ENCODE data around the gene PCDH9. TPM values are rescaled to one million over a fixed set of nuclear protein-coding genes. Genes with fewer than 3 reads are reported as not detected.

PCDH9 gene
- total and polyA plus RNA-seq, 2 of the 4 experiments (the other 2 are of a cell fraction): 2.2 to 10.2 TPM

- Histone ChIP-seq H3K9ac (ENCODE audit: low read depth, low read length) (no peak overlapping the region), H3K18ac (ENCODE audit: low read depth, low read length) (no peak overlapping the region), H3K4me2 (ENCODE audit: low read depth, low read length) (no peak overlapping the region), H3K27ac (ENCODE audit: insufficient read depth, low read length) (no peak overlapping the region), H3K14ac (replicated peaks; ENCODE audit: low read depth, low read length) (no peak overlapping the region), H3K4me1 (ENCODE audit: control insufficient read depth, insufficient read depth, low read length) (no peaks in the 10 kb centered on the region), H3K9me1 (ENCODE audit: insufficient read depth, low read length) (no peaks in the 10 kb centered on the region), H4K8ac (ENCODE audit: low read depth in 2 of 2, low read length in 2 of 2) (no peak overlapping the region), H4K91ac (ENCODE audit: insufficient read depth, low read depth, low read length) (no peak overlapping the region), H3K9me3 (ENCODE audit: control insufficient read depth, insufficient read depth, low read length) (no peaks in the 10 kb centered on the region), H3K23ac (ENCODE audit: low read depth, low read length) (no peak overlapping the region), H4K5ac (ENCODE audit: low read depth, low read length) (no peak overlapping the region), H2AFZ (replicated peaks; ENCODE audit: low read length, poor library complexity) (no peak overlapping the region), H3K4ac (ENCODE audit: low read depth, low read length) (no peak overlapping the region), H2AK5ac (ENCODE audit: low read depth, low read length) (no peak overlapping the region), H3K27me3 (ENCODE audit: control insufficient read depth, insufficient read depth, low read length) (no peaks in the 10 kb centered on the region), H2BK15ac (ENCODE audit: low read depth, low read length) (no peak overlapping the region), H2AK9ac (replicated peaks; ENCODE audit: low read depth, low read length, poor library complexity) (no peak overlapping the region), H3K56ac (ENCODE audit: extremely low read depth, insufficient read depth, low read length) (no peak overlapping the region), H2BK5ac (ENCODE audit: low read depth, low read length, poor library complexity, severe bottlenecking) (no peak overlapping the region), H3K36me3 (ENCODE audit: control insufficient read depth, insufficient read depth, low read length) (no peaks in the 10 kb centered on the region), H3K4me3 (ENCODE audit: insufficient read depth, low read depth, low read length) (no peak overlapping the region), H2BK20ac (ENCODE audit: low read depth, low read length) (no peak overlapping the region), H3K79me1 (ENCODE audit: low read depth in 1 of 2, low read length in 2 of 2) (no peaks in the 10 kb centered on the region), H4K20me1 (ENCODE audit: insufficient read depth, low read length) (no peaks in the 10 kb centered on the region), H2BK120ac (ENCODE audit: low read depth, low read length) (no peak overlapping the region)
- dilution Hi-C loops (cut with HindIII; ENCODE audit: low sequenced_read_pairs, unreplicated experiment) (no loop called here), intact Hi-C loops (cut with micrococcal nuclease) (no loop called here), in situ Hi-C loops (cut with MboI; ENCODE audit: low sequenced_read_pairs) (no loop called here)
- POLR2A ChIA-PET (ENCODE audit: unreplicated experiment): no interaction called here
- WGBS, 2 experiments (ENCODE audit: extremely low coverage in 2 of 2, insufficient read length in 1 of 2): no CpG with 5 or more reads among the region's 1 CpG
- TF ChIP-seq MAZ (IDR thresholded peaks at IDR 0.05; ENCODE audit: borderline replicate concordance, low read depth, low read length) (no peak), NFE2L2 (IDR thresholded peaks at IDR 0.05; ENCODE audit: low read depth, low read length) (no peak), BHLHE40 (IDR thresholded peaks at IDR 0.05; ENCODE audit: low read depth, low read length) (no peak), SMC3 (IDR thresholded peaks at IDR 0.05; ENCODE audit: low read depth, low read length) (no peak), USF2 (IDR thresholded peaks at IDR 0.05; ENCODE audit: low read depth, low read length) (no peak), CHD1 (IDR thresholded peaks at IDR 0.05; ENCODE audit: low read depth, low read length) (no peak), RCOR1 (IDR thresholded peaks at IDR 0.05; ENCODE audit: insufficient replicate concordance, low read length) (no peak), ELK1 (IDR thresholded peaks at IDR 0.05; ENCODE audit: borderline replicate concordance, low read depth, low read length) (no peak), RFX5 (IDR thresholded peaks at IDR 0.05; ENCODE audit: low read depth, low read length) (no peak)
- CTCF ChIA-PET: no interaction called here
- no peak for ATAC-seq (ENCODE audit: low read depth)
- BruUV-seq (replicated peaks): no TSS peak
- no peak for DNase-seq
These were observed 891.6 kb downstream of the PCDH9 start for GRCh38 chr13:66338542-66338941.

Data from IMR-90 (cell line).